HT-29 (cell line): ENCODE data around the gene RBM24. TPM values are rescaled to one million over a fixed set of nuclear protein-coding genes. Genes with fewer than 3 reads are reported as not detected.
"Not testable (repeated sequence)": the region's sequence is repeated elsewhere in the genome, so short reads cannot be mapped to it uniquely, and the experiment has no call there.

ENCODE experiments used
- DNase-seq: peaks from one replicate; pipeline ENCODE4 v3.0.0-alpha.2; 2015; ENCODE audit warnings: low spot score
- total RNA-seq: library from RNA; depleted of rRNA; stranded (reverse); fragments of >200 nt; shearing (Covaris generic); gene quantifications from 2 replicates; pipeline ENCODE4 v1.2.3, GENCODE V29; 2014

RBM24 gene
- total RNA-seq, 1 experiment from 2014 or later = not detected

GRCh38 chr6:17291778-17292177 lies 10.6 kb downstream of the RBM24 start:
- no peak for DNase-seq

GRCh38 chr6:17292600-17293133 lies 11.5 kb downstream of the RBM24 start:
- no peak for DNase-seq

- no peak for DNase-seq
Measured at GRCh38 chr6:17293395-17293794, 12.2 kb downstream of the RBM24 start.

GRCh38 chr6:17297271-17298080 lies 16.3 kb downstream of the RBM24 start:
- DNase-seq = no peak

- no peak for DNase-seq
Measured at GRCh38 chr6:17298257-17298656, 17.1 kb downstream of the RBM24 start.

GRCh38 chr6:17299222-17299621 lies 18.1 kb downstream of the RBM24 start:
- DNase-seq = no peak

- DNase-seq = no peak
Measured at GRCh38 chr6:17299750-17300149, 18.6 kb downstream of the RBM24 start.

GRCh38 chr6:17300637-17301036 lies 19.5 kb downstream of the RBM24 start:
- DNase-seq = no peak

- no peak for DNase-seq
Measured at GRCh38 chr6:17303444-17303843, 22.3 kb downstream of the RBM24 start.

GRCh38 chr6:17305219-17306001 lies 24.2 kb downstream of the RBM24 start:
- DNase-seq = no peak

GRCh38 chr6:17311595-17312311 lies 30.6 kb downstream of the RBM24 start:
- no peak for DNase-seq

- DNase-seq = not testable (repeated sequence)
Measured at GRCh38 chr6:17313238-17313637, 32.1 kb downstream of the RBM24 start.

- no peak for DNase-seq
Measured at GRCh38 chr6:17313971-17314370, 32.8 kb downstream of the RBM24 start.

GRCh38 chr6:17315262-17315661 lies 34.1 kb downstream of the RBM24 start:
- DNase-seq = no peak

- DNase-seq = no peak
Measured at GRCh38 chr6:17318435-17319165, 37.4 kb downstream of the RBM24 start.

GRCh38 chr6:17320266-17320665 lies 39.1 kb downstream of the RBM24 start:
- not testable (repeated sequence) for DNase-seq

- no peak for DNase-seq
Measured at GRCh38 chr6:17331238-17331637, 50.1 kb downstream of the RBM24 start.

GRCh38 chr6:17334265-17334664 lies 53.1 kb downstream of the RBM24 start:
- DNase-seq = no peak

GRCh38 chr6:17336425-17336824 lies 55.3 kb downstream of the RBM24 start:
- no peak for DNase-seq

GRCh38 chr6:17339308-17339670 lies 58.1 kb downstream of the RBM24 start:
- no peak for DNase-seq

GRCh38 chr6:17341117-17341805 lies 60.1 kb downstream of the RBM24 start:
- no peak for DNase-seq
